A204.1 (cell line): ENCODE measurements around the gene SUN2.

Source experiments
- FAIRE-seq: peaks from 2 replicates; lab custom pipeline; 2012; peaks lifted over from hg19 to GRCh38; lab: Jason Lieb, UNC

SUN2 gene

GRCh38 chr22:38776086-38776485 is 20.3 kb upstream of the SUN2 start:
- no peak for FAIRE-seq

- FAIRE-seq: no peak
Observed at GRCh38 chr22:38775656-38776055, 19.9 kb upstream of the SUN2 start.

GRCh38 chr22:38774496-38775166 is 18.8 kb upstream of the SUN2 start:
- no peak for FAIRE-seq

- FAIRE-seq: no peak
Observed at GRCh38 chr22:38773363-38773946, 17.7 kb upstream of the SUN2 start.

GRCh38 chr22:38772623-38772873 is 16.8 kb upstream of the SUN2 start:
- FAIRE-seq: no peak

- no peak for FAIRE-seq
Observed at GRCh38 chr22:38770257-38770949, 14.6 kb upstream of the SUN2 start.

- FAIRE-seq: no peak
Observed at GRCh38 chr22:38768036-38768435, 12.2 kb upstream of the SUN2 start.

- no peak for FAIRE-seq
Observed at GRCh38 chr22:38767313-38767712, 11.5 kb upstream of the SUN2 start.

GRCh38 chr22:38766076-38766777 is 10.4 kb upstream of the SUN2 start:
- FAIRE-seq: no peak

- FAIRE-seq: no peak
Observed at GRCh38 chr22:38762551-38762983, 6.8 kb upstream of the SUN2 start.

- FAIRE-seq: no peak
Observed at GRCh38 chr22:38761202-38762162, 5.7 kb upstream of the SUN2 start.

GRCh38 chr22:38760477-38761201 is 4.8 kb upstream of the SUN2 start:
- FAIRE-seq: no peak

GRCh38 chr22:38759005-38759404 is 3.2 kb upstream of the SUN2 start:
- FAIRE-seq: no peak

GRCh38 chr22:38758276-38758945 is 2.6 kb upstream of the SUN2 start:
- FAIRE-seq: no peak

- no peak for FAIRE-seq
Observed at GRCh38 chr22:38757464-38757757, 1.6 kb upstream of the SUN2 start.

- no peak for FAIRE-seq
Observed at GRCh38 chr22:38756711-38757463, 1.1 kb upstream of the SUN2 start.

- FAIRE-seq: no peak
Observed at GRCh38 chr22:38755155-38755910, 465 bp downstream of the SUN2 start.

- FAIRE-seq: no peak
Observed at GRCh38 chr22:38754751-38755154, 1.0 kb downstream of the SUN2 start.

GRCh38 chr22:38753948-38754750 is 1.6 kb downstream of the SUN2 start:
- no peak for FAIRE-seq
